ENCODE results near the gene GALNT12. TPM values are rescaled to one million over a fixed set of nuclear protein-coding genes. Genes with fewer than 3 reads are reported as not detected.

The GALNT12 gene
- total and polyA plus RNA-seq, 5 donors, result 0.29 to 1.3 (median 0.89) TPM

DNA sequence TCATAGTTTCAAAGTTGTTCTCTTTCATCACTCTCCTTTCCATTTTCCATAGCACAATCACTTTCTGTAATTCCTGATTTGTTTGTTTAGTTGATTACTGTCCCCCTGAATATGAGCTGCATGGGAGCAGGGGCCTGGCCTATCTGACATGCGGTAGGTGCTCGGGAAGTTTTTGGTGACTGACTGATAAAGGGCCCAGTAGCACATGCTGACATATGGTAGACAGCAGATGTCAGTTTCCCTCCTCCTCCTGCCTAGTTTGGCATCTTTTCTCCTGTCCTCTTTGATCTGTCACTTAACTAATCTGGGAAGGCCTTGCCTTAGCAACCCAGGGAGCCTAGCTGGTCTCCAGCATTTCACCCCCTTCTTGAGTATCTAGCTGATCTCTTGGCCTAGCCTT is 14.4 kb downstream of the GALNT12 start:
- DNase-seq (no peak), ATAC-seq (no peak)
- Histone ChIP-seq H3K4me1 (ENCODE audit: control insufficient read depth, insufficient read depth, low read length) (no peaks in the 10 kb centered on the region), H3K27ac (ENCODE audit: low read length) (no peak overlapping the region), H3K9me3 (ENCODE audit: control insufficient read depth, low read length) (peaks cover 2% of the 10 kb centered on the region), H3K4me3 (ENCODE audit: low read length) (no peak overlapping the region), H3K27me3 (ENCODE audit: control insufficient read depth, insufficient read depth) (no peaks in the 10 kb centered on the region)
- WGBS, result 68% methylated on average over 2 of the region's 2 CpGs
- intact Hi-C loops (cut with DNase I), result no loop called here

DNA sequence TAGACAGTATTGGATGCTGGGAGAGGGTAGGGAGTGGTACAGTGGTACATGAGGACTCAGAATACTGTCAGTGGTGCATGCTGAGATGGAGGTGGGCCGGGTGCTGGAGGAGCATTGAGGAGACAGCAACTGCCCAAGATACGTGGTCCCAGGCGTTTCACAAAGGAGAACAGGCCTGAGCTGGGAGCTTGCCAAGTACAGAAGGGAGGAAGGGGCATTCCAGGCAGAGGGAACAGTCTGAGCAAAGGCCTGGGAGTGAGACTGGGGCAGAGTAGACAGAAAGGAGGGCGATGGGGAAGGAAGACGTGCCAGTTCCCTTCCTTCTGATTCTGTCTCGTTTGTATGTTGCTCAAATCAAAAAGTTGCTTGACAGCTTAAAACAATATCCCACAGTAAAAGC is 15.2 kb downstream of the GALNT12 start:
- no peaks in the 10 kb centered on the region for H3K4me1 ChIP-seq (ENCODE audit: control insufficient read depth, insufficient read depth, low read length)
- no peak overlapping the region for H3K4me3 ChIP-seq (ENCODE audit: low read length)
- DNase-seq (no peak), ATAC-seq (no peak)
- no peak overlapping the region for H3K27ac ChIP-seq (ENCODE audit: low read length)
- no peaks in the 10 kb centered on the region for H3K27me3 ChIP-seq (ENCODE audit: control insufficient read depth, insufficient read depth)
- intact Hi-C loops (cut with DNase I), result no loop called here
- H3K9me3 ChIP-seq (ENCODE audit: control insufficient read depth, low read length), result peaks cover 2% of the 10 kb centered on the region
- 85% methylated on average over 6 of the region's 6 CpGs for WGBS

DNA sequence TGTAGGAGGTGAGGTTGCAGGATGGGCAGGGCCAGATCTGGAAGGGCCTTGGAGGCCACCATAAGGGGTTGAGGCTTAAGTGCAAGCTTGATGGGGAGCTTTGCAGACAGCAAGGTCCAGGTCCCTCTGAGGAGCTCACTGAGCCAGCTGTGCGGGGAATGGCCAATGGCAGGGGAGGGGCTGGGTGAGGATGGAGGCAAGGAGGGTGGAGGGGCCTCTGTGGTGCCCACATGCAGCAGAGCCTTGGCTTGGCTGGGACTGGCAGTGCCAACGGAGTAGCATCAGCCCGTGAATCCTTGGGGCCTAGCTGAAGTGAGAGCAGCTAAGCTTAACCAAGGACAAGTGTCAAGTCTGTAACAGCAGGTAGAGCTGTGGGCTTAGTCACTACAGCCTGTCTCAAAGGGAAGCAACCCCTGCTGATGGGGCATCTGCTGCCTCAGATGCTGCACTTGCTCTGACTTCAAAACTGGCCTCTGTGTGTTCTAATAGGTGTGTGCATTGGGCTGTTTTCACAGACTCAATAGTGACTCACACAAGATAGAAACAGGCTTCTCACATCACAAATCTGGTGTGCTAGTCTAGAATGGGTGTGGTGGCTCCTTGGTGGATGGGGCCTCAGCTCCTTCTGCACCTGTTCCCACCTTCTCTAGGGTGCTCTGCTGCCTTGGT is 16.3 kb downstream of the GALNT12 start:
- Histone ChIP-seq H3K4me1 (ENCODE audit: control insufficient read depth, insufficient read depth, low read length) (no peaks in the 10 kb centered on the region), H3K27ac (ENCODE audit: low read length) (no peak overlapping the region), H3K27me3 (ENCODE audit: control insufficient read depth, insufficient read depth) (no peaks in the 10 kb centered on the region), H3K9me3 (ENCODE audit: control insufficient read depth, low read length) (peaks cover 2% of the 10 kb centered on the region), H3K4me3 (ENCODE audit: low read length) (no peak overlapping the region)
- DNase-seq (no peak), ATAC-seq (peak in 1 of 2 donors; percentile 10)
- 98% methylated on average over 3 of the region's 3 CpGs for WGBS
- intact Hi-C loops (cut with DNase I), result no loop called here

DNA sequence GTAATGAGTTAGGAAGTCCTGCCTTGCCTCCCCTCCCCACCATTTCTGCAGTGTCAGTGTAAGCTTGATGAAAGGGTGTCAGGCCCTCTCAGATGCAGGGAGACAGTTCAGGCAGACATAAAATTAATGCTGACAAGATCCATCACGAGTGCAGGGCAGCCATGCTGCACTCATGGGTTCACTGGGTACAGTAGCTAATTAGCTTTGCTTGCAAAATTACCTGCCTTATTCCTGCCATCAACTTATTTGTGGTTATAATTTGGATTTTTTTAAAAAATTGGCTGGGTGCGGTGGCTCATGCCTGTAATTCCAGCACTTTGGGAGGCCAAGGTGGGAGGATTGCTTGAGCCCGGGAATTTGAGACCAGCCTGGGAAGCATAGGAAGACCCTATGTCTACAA is 17.9 kb downstream of the GALNT12 start:
- ATAC-seq, result no peak
- Histone ChIP-seq H3K4me3 (ENCODE audit: low read length) (no peak overlapping the region), H3K4me1 (ENCODE audit: control insufficient read depth, insufficient read depth, low read length) (no peaks in the 10 kb centered on the region), H3K27ac (ENCODE audit: low read length) (no peak overlapping the region), H3K9me3 (ENCODE audit: control insufficient read depth, low read length) (no peaks in the 10 kb centered on the region), H3K27me3 (ENCODE audit: control insufficient read depth, insufficient read depth) (no peaks in the 10 kb centered on the region)
- DNase-seq, result no peak
- intact Hi-C loops (cut with DNase I), result no loop called here
- WGBS, result 80% methylated on average over 3 of the region's 3 CpGs

DNA sequence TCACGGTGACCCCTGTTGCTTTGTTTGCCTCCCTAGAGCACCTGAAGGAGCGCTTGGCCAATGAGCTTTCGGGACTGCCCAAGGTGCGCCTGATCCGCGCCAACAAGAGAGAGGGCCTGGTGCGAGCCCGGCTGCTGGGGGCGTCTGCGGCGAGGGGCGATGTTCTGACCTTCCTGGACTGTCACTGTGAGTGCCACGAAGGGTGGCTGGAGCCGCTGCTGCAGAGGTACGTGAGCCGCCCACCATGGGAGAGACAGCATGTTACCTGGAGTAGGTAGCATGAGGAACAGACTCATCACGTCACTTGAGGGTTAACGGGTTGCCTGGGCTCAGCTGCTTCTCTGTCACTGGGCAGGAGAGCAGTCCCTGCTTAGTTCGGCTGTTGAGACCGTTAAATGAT is 19.2 kb downstream of the GALNT12 start:
- Histone ChIP-seq H3K27me3 (ENCODE audit: control insufficient read depth, insufficient read depth) (no peaks in the 10 kb centered on the region), H3K4me3 (ENCODE audit: low read length) (no peak overlapping the region), H3K9me3 (ENCODE audit: control insufficient read depth, low read length) (no peaks in the 10 kb centered on the region), H3K27ac (ENCODE audit: low read length) (no peak overlapping the region), H3K4me1 (ENCODE audit: control insufficient read depth, insufficient read depth, low read length) (no peaks in the 10 kb centered on the region)
- WGBS, result 94% methylated on average over 20 of the region's 20 CpGs
- intact Hi-C loops (cut with DNase I), result no loop called here
- ATAC-seq, result no peak
- peak in 1 of 3 donors; percentile 33 for DNase-seq

DNA sequence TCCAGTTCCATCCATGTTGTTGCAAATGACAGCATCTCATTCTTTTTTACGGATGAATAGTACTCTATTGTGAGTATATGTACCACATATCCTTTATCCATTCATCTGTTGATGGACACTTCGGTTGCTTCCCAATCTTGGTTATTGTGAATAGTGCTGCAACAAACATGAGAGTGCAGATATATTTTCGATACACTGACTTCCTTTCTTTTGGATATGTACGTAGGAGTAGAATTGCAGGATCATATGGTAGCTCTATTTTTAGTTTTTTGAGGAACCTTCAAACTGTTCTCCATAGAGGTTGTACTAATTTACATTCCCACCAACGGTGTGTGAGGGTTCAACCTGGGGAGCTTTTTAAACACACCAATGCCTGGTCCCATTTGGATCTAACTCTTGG is 22.3 kb downstream of the GALNT12 start:
- H3K4me3 ChIP-seq (ENCODE audit: low read length), result no peak overlapping the region
- peaks cover 3% of the 10 kb centered on the region for H3K4me1 ChIP-seq (ENCODE audit: control insufficient read depth, insufficient read depth, low read length)
- intact Hi-C loops (cut with DNase I), result no loop called here
- 76% methylated on average over 5 of the region's 5 CpGs for WGBS
- no peak overlapping the region for H3K27ac ChIP-seq (ENCODE audit: low read length)
- H3K27me3 ChIP-seq (ENCODE audit: control insufficient read depth, insufficient read depth), result no peaks in the 10 kb centered on the region
- ATAC-seq (no peak), DNase-seq (no peak)
- no peaks in the 10 kb centered on the region for H3K9me3 ChIP-seq (ENCODE audit: control insufficient read depth, low read length)

DNA sequence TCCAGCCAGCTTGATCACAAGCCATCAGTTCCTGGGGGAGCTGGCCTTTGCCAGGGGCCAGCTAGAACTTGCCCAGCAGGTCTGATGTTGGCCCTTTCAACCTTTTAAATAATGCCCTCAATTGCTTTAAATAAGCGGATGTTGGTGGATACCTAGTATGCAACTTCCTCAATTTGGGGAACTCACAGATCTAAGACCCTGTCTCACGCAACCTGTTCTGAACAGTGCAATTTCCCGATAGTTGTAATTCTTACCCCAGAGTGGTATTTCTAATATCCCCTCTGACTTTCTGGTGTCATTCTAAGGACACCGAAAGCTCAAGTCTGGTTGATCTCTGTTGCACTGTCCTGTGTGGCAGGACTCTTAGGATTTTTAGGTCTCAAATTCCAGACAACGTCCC is 23.1 kb downstream of the GALNT12 start:
- Histone ChIP-seq H3K4me1 (ENCODE audit: control insufficient read depth, insufficient read depth, low read length) (peaks cover 3% of the 10 kb centered on the region), H3K27me3 (ENCODE audit: control insufficient read depth, insufficient read depth) (no peaks in the 10 kb centered on the region), H3K27ac (ENCODE audit: low read length) (no peak overlapping the region), H3K4me3 (ENCODE audit: low read length) (no peak overlapping the region), H3K9me3 (ENCODE audit: control insufficient read depth, low read length) (no peaks in the 10 kb centered on the region)
- DNase-seq (no peak), ATAC-seq (no peak)
- intact Hi-C loops (cut with DNase I), result no loop called here
- WGBS, result 93% methylated on average over 5 of the region's 5 CpGs

DNA sequence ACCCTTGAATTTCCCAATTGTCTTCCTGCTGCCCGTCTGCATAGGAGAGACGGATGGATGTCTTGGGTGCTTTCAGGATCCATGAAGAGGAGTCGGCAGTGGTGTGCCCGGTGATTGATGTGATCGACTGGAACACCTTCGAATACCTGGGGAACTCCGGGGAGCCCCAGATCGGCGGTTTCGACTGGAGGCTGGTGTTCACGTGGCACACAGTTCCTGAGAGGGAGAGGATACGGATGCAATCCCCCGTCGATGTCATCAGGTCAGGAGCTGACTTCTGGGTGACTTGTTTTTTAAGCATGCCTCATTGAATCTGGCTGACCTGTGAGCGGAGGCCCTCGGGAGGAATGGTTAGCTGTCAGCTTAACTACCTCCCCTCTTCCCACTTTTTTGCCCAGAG is 24.2 kb downstream of the GALNT12 start:
- Histone ChIP-seq H3K4me3 (ENCODE audit: low read length) (no peak overlapping the region), H3K27me3 (ENCODE audit: control insufficient read depth, insufficient read depth) (no peaks in the 10 kb centered on the region), H3K4me1 (ENCODE audit: control insufficient read depth, insufficient read depth, low read length) (peaks cover 3% of the 10 kb centered on the region), H3K9me3 (ENCODE audit: control insufficient read depth, low read length) (no peaks in the 10 kb centered on the region), H3K27ac (ENCODE audit: low read length) (no peak overlapping the region)
- DNase-seq (no peak), ATAC-seq (no peak)
- intact Hi-C loops (cut with DNase I), result no loop called here
- WGBS, result 89% methylated on average over 16 of the region's 16 CpGs

DNA sequence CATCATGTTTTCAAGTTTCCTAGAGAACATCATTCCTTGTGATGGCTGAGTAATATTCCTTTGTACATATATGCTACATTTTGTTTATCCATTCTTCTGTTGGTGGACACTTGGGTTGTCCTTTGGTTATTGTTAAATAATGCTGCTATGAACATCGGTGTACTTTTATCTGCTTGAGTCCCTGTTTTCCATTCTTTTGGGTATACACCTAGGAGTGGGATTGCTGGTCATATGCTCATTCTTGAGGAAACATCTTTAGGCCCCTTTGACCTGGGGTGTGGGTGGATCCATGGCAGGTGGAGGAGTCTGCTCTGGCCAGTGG is 25.3 kb downstream of the GALNT12 start:
- no peak overlapping the region for H3K27ac ChIP-seq (ENCODE audit: low read length)
- no peak for ATAC-seq
- H3K27me3 ChIP-seq (ENCODE audit: control insufficient read depth, insufficient read depth), result no peaks in the 10 kb centered on the region
- H3K4me3 ChIP-seq (ENCODE audit: low read length), result no peak overlapping the region
- no peak for DNase-seq
- peaks cover 3% of the 10 kb centered on the region for H3K4me1 ChIP-seq (ENCODE audit: control insufficient read depth, insufficient read depth, low read length)
- H3K9me3 ChIP-seq (ENCODE audit: control insufficient read depth, low read length), result no peaks in the 10 kb centered on the region
- intact Hi-C loops (cut with DNase I), result no loop called here
- 99% methylated on average over 1 of the region's 1 CpG for WGBS

DNA sequence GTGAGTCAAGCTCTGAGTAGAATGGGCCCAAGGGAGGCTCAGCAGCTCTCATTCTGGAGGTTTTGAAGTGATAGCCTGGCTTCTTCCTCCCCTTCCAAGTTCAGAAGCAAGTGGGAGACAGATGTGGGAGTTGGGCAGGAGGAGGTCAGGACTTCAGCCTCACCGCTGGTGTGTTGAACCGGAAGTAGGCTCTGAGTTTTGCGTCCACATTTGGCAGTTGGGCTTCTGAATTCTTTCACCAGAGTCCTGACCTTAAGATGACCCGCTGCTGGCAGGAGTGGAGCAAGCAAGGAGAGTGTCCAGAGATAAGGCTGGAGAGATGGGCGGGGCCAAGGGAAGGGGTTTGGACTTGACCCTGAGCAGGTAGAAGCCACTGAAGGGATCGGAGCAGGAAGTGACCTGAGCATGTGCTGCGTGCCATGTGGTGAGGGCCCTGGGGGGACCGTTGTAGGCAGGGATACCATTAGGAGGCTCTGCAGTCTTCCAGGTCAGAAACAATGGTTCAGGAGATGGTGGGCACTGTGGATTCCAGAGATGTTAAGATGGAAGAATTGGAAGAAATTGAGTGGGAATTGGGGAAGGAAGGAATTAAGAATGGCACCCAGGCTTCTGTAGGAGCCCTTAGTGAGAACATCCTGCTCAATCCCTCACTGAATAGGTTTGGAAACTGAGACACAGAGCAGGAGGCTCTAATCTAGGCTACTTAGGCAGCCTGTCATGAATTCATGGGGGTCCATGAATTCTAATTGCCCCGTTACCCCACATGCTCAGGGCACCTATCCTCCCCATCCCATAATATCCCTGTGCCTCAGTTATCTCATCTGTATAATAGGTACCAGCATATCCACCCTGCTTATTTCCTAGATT is 25.9 kb downstream of the GALNT12 start:
- no peaks in the 10 kb centered on the region for H3K9me3 ChIP-seq (ENCODE audit: control insufficient read depth, low read length)
- no peak overlapping the region for H3K27ac ChIP-seq (ENCODE audit: low read length)
- WGBS, result 57% methylated on average over 9 of the region's 9 CpGs
- H3K4me1 ChIP-seq (ENCODE audit: control insufficient read depth, insufficient read depth, low read length), result peaks cover 3% of the 10 kb centered on the region
- no peaks in the 10 kb centered on the region for H3K27me3 ChIP-seq (ENCODE audit: control insufficient read depth, insufficient read depth)
- intact Hi-C loops (cut with DNase I), result no loop called here
- no peak overlapping the region for H3K4me3 ChIP-seq (ENCODE audit: low read length)
- DNase-seq, result peak in 2 of 3 donors; percentile 65 to 68
- ATAC-seq, result peak; percentile 44 to 82

DNA sequence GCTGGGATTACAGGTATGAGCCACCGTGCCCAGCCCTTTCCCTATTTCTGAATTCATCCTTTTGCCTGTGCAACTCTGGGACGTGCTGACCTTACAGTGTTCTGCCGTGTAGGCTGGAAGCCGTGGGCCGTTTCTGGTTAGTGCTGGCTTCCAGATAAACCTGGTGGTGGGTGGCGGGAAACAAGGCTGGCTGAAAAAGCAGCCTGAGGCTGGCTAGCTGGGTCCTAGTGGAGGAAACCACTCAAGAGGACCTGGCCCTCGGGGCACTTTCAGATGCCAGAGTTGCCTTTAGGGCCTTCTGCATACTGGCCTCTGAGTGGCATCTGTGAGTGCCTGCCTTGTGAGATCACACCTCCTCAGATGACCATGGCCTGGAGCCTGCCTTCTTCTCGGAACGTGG is 26.9 kb downstream of the GALNT12 start:
- intact Hi-C loops (cut with DNase I), result no loop called here
- Histone ChIP-seq H3K4me3 (ENCODE audit: low read length) (no peak overlapping the region), H3K4me1 (ENCODE audit: control insufficient read depth, insufficient read depth, low read length) (peaks cover 3% of the 10 kb centered on the region), H3K27me3 (ENCODE audit: control insufficient read depth, insufficient read depth) (no peaks in the 10 kb centered on the region), H3K27ac (ENCODE audit: low read length) (no peak overlapping the region), H3K9me3 (ENCODE audit: control insufficient read depth, low read length) (no peaks in the 10 kb centered on the region)
- ATAC-seq (no peak), DNase-seq (no peak)
- 86% methylated on average over 9 of the region's 9 CpGs for WGBS

Data from right cardiac atrium (tissue), 5 donors.